IMR-90 (cell line): Measurements from ENCODE around the gene ABCG4. TPM values are rescaled to one million over a fixed set of nuclear protein-coding genes. Genes with fewer than 3 reads are reported as not detected.

Source experiments
- ATAC-seq: fragments of 200-7000 bp; cut with Tn5 transposase; 2 replicates; pipeline ENCODE4 v1.9.1; 2020; ENCODE audit warnings: low read depth, mild to moderate bottlenecking, moderate library complexity
- BruUV-seq: library from RNA; stranded (reverse); fragments of 400-500 nt; replicated peaks from 2 replicates; lab custom pipeline; 2021; lab: Mats Ljungman, UMichigan
- CTCF ChIA-PET: fragments of 300-600 bp; formaldehyde crosslinking; extraction: SDS; loops from one replicate; lab custom pipeline; 2021; ENCODE audit warnings: antibody characterized with exemption; lab: Yijun Ruan, JAX
- POLR2A ChIA-PET: fragments of 300-600 bp; sonication (Branson Sonifier 250); formaldehyde crosslinking; loops from one replicate; lab custom pipeline; 2022; ENCODE audit warnings: antibody characterized with exemption; ENCODE audit not compliant: unreplicated experiment; lab: Charles Lee
- DNase-seq: peaks from one replicate; pipeline ENCODE4 v3.0.0; 2013
- H2AFZ ChIP-seq: replicated peaks from 2 replicates; pipeline ENCODE3; 2013; ENCODE audit warnings: low read length, mild to moderate bottlenecking; ENCODE audit not compliant: poor library complexity
- H2AK5ac ChIP-seq: 2 replicates; pipeline ENCODE4 v1.6.1; 2013; ENCODE audit warnings: low read depth, low read length, inconsistent platforms
- H2AK9ac ChIP-seq: replicated peaks from 2 replicates; pipeline ENCODE3; 2013; ENCODE audit warnings: mild to moderate bottlenecking, low read depth, low read length, moderate library complexity; ENCODE audit not compliant: poor library complexity
- H2BK120ac ChIP-seq: 2 replicates; pipeline ENCODE4 v1.6.1; 2013; ENCODE audit warnings: low read depth, low read length, inconsistent platforms
- H2BK15ac ChIP-seq: 3 replicates; pipeline ENCODE4 v1.6.1; 2013; ENCODE audit warnings: low read depth, low read length, inconsistent platforms
- H2BK20ac ChIP-seq: 2 replicates; pipeline ENCODE4 v1.6.1; 2013; ENCODE audit warnings: low read depth, mild to moderate bottlenecking, inconsistent platforms, low read length, moderate library complexity
- H2BK5ac ChIP-seq: 2 replicates; pipeline ENCODE4 v1.6.1; 2013; ENCODE audit warnings: mild to moderate bottlenecking, low read depth, low read length, inconsistent platforms; ENCODE audit not compliant: poor library complexity, severe bottlenecking
- H3K14ac ChIP-seq: replicated peaks from 2 replicates; pipeline ENCODE4 v1.6.1; 2013; ENCODE audit warnings: low read depth, low read length, inconsistent platforms
- H3K18ac ChIP-seq: 2 replicates; pipeline ENCODE4 v1.6.1; 2013; ENCODE audit warnings: low read depth, low read length, control low read depth
- H3K23ac ChIP-seq: 2 replicates; pipeline ENCODE4 v1.6.1; 2013; ENCODE audit warnings: low read depth, low read length, inconsistent platforms
- H3K27ac ChIP-seq: 2 replicates; pipeline ENCODE4 v1.5.1; 2013; ENCODE audit warnings: mild to moderate bottlenecking, control low read depth, low read length; ENCODE audit not compliant: insufficient read depth
- H3K27me3 ChIP-seq: 2 replicates; pipeline ENCODE4 v1.6.1; 2013; ENCODE audit warnings: low read length; ENCODE audit not compliant: control insufficient read depth, insufficient read depth
- H3K36me3 ChIP-seq: 2 replicates; pipeline ENCODE4 v1.6.1; 2013; ENCODE audit warnings: low read length, mixed read lengths; ENCODE audit not compliant: control insufficient read depth, insufficient read depth
- H3K4ac ChIP-seq: 2 replicates; pipeline ENCODE4 v1.6.1; 2013; ENCODE audit warnings: low read depth, low read length, inconsistent platforms
- H3K4me1 ChIP-seq: 2 replicates; pipeline ENCODE4 v1.6.1; 2013; ENCODE audit warnings: low read length, mixed read lengths; ENCODE audit not compliant: control insufficient read depth, insufficient read depth
- H3K4me2 ChIP-seq: 2 replicates; pipeline ENCODE4 v1.6.1; 2013; ENCODE audit warnings: low read depth, mild to moderate bottlenecking, control low read depth, low read length, moderate library complexity
- H3K4me3 ChIP-seq: 2 replicates; pipeline ENCODE4 v1.5.1; 2013; ENCODE audit warnings: low read depth, mild to moderate bottlenecking, control low read depth, low read length, moderate library complexity; ENCODE audit not compliant: insufficient read depth
- H3K56ac ChIP-seq: 2 replicates; pipeline ENCODE4 v1.6.1; 2013; ENCODE audit warnings: low read length, inconsistent platforms; ENCODE audit not compliant: insufficient read depth; ENCODE audit errors: extremely low read depth
- H3K79me1 ChIP-seq, 2 experiments: 2 replicates each; pipeline ENCODE4 v1.6.1; 2013; ENCODE audit warnings: low read length in 2 of 2, inconsistent platforms in 1 of 2, low read depth in 1 of 2
- H3K9ac ChIP-seq: 2 replicates; pipeline ENCODE4 v1.6.1; 2013; ENCODE audit warnings: low read depth, low read length, control low read depth
- H3K9me1 ChIP-seq: 2 replicates; pipeline ENCODE4 v1.6.1; 2013; ENCODE audit warnings: low read length, inconsistent platforms; ENCODE audit not compliant: insufficient read depth
- H3K9me3 ChIP-seq: 2 replicates; pipeline ENCODE4 v1.6.1; 2013; ENCODE audit warnings: low read length; ENCODE audit not compliant: control insufficient read depth, insufficient read depth
- H4K20me1 ChIP-seq: 2 replicates; pipeline ENCODE4 v1.6.1; 2013; ENCODE audit warnings: low read length, inconsistent platforms; ENCODE audit not compliant: insufficient read depth
- H4K5ac ChIP-seq: 2 replicates; pipeline ENCODE4 v1.6.1; 2013; ENCODE audit warnings: mild to moderate bottlenecking, low read depth, low read length, control low read depth
- H4K8ac ChIP-seq, 2 experiments: 2 replicates each; pipeline ENCODE4 v1.6.1; 2013; ENCODE audit warnings: low read depth in 2 of 2, low read length in 2 of 2, control low read depth in 1 of 2, inconsistent platforms in 1 of 2
- H4K91ac ChIP-seq: 2 replicates; pipeline ENCODE4 v1.6.1; 2013; ENCODE audit warnings: low read depth, low read length, inconsistent platforms; ENCODE audit not compliant: insufficient read depth
- BHLHE40 ChIP-seq: fragments of 150-350 bp; IDR thresholded peaks from 2 replicates; pipeline ENCODE4 v1.6.1; 2016; ENCODE audit warnings: mild to moderate bottlenecking, low read depth, low read length
- CEBPB ChIP-seq: IDR thresholded peaks from 2 replicates; pipeline ENCODE4 v1.6.1; 2012; ENCODE audit warnings: low read depth, low read length, improper control_type of control experiment
- CHD1 ChIP-seq: IDR thresholded peaks from 2 replicates; pipeline ENCODE4 v1.6.1; 2012; ENCODE audit warnings: low read depth, low read length, improper control_type of control experiment
- MAFK ChIP-seq: IDR thresholded peaks from 2 replicates; pipeline ENCODE4 v1.6.1; 2012; ENCODE audit warnings: low read depth, low read length, improper control_type of control experiment
- MAZ ChIP-seq: IDR thresholded peaks from 2 replicates; pipeline ENCODE4 v1.6.1; 2012; ENCODE audit warnings: low read depth, mild to moderate bottlenecking, low read length, improper control_type of control experiment, moderate library complexity, borderline replicate concordance
- MXI1 ChIP-seq: IDR thresholded peaks from 2 replicates; pipeline ENCODE4 v1.6.1; 2012; ENCODE audit warnings: low read depth, mild to moderate bottlenecking, low read length, moderate library complexity, borderline replicate concordance
- NFE2L2 ChIP-seq: fragments of 150-350 bp; IDR thresholded peaks from 2 replicates; pipeline ENCODE4 v1.6.1; 2016; ENCODE audit warnings: low read depth, mild to moderate bottlenecking, low read length
- POLR2A ChIP-seq: IDR thresholded peaks from 2 replicates; pipeline ENCODE4 v1.6.1; 2012; ENCODE audit warnings: mild to moderate bottlenecking, low read depth, low read length
- RAD21 ChIP-seq: IDR thresholded peaks from 2 replicates; pipeline ENCODE4 v1.6.1; 2012; ENCODE audit warnings: low read length, improper control_type of control experiment
- RCOR1 ChIP-seq: IDR thresholded peaks from 2 replicates; pipeline ENCODE4 v1.6.1; 2012; ENCODE audit warnings: mild to moderate bottlenecking, low read length, improper control_type of control experiment; ENCODE audit not compliant: insufficient replicate concordance
- RFX5 ChIP-seq: IDR thresholded peaks from 2 replicates; pipeline ENCODE4 v1.8.0; 2012; ENCODE audit warnings: low read depth, mild to moderate bottlenecking, low read length, moderate library complexity
- SMC3 ChIP-seq: fragments of 150-350 bp; IDR thresholded peaks from 2 replicates; pipeline ENCODE4 v1.6.1; 2016; ENCODE audit warnings: low read depth, mild to moderate bottlenecking, antibody characterized with exemption, low read length, moderate library complexity
- WGBS, 2 experiments: methylation state at CpG; one replicate each; pipeline versions ENCODE4 v1.1.5 to v1.1.7; 2013; ENCODE audit warnings: missing lambda C conversion rate in 2 of 2; ENCODE audit not compliant: insufficient read length in 1 of 2; ENCODE audit errors: extremely low coverage in 2 of 2; 5-methylcytosine and 5-hydroxymethylcytosine counted together
- dilution Hi-C: fragments of 300-500 bp; cut with HindIII; formaldehyde crosslinking; loops from one replicate; pipeline ENCODE4 v1.14.3; 2018; ENCODE audit warnings: low sequenced_read_pairs; ENCODE audit not compliant: unreplicated experiment
- in situ Hi-C: fragments of 300-500 bp; cut with MboI; formaldehyde crosslinking; loops from 3 replicates; pipeline ENCODE4 v1.14.3; 2019; ENCODE audit warnings: low sequenced_read_pairs, inconsistent platforms, mixed read lengths
- intact Hi-C: fragments of 100-400 bp; cut with micrococcal nuclease; formaldehyde crosslinking; loops from 2 replicates; pipeline ENCODE4 v1.10.0; 2022
- polyA plus RNA-seq, 3 experiments: library from polyadenylated mRNA; depleted of rRNA; stranded (reverse); fragments of >200 nt; gene quantifications; 2 replicates each; pipeline ENCODE4 v1.2.3, GENCODE V29; 2012; ENCODE audit warnings: low replicate concordance in 1 of 3
- total RNA-seq: library from RNA; depleted of rRNA; stranded (reverse); fragments of >200 nt; gene quantifications from 2 replicates; pipeline ENCODE4 v1.2.3, GENCODE V29; 2012
- TF ChIP-seq, protein P1 (sequence below): conservative IDR thresholded peaks from 2 replicates; pipeline ENCODE4 v1.5.1; 2012; ENCODE audit warnings: mild to moderate bottlenecking, low read depth, low read length, improper control_type of control experiment

ABCG4 gene
- total and polyA plus RNA-seq, 2 of the 4 experiments (the other 2 are of a cell fraction) = under 0.01 to 0.26 TPM

DNA sequence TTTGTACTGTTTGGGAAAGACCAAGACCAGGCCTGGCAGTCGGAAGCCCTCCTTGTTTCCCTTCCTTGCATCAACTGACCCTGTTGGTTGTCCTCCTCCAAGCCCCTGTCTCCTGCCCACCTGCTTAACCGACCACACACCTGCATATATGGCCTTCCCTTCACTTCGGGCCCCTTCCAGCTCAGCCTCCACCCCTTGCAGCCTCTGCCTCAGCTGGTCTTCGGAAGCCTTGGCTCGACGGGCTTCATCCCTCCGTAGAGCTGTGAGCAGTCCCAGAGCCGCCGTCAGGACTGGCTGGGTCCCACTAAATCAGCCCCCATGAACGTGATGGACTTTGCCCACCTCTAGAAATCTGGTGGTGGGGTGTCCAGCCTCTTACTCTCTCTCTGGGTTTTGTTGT is 44.8 kb downstream of the ABCG4 start:
- no peak overlapping the region for H3K18ac ChIP-seq
- H3K4ac ChIP-seq = no peak overlapping the region
- no peak overlapping the region for H2BK120ac ChIP-seq
- no peak overlapping the region for H2AK5ac ChIP-seq
- 81% methylated on average over 5 of the region's 10 CpGs; no CpG with 5 or more reads in 1 of the 2 experiments for WGBS, 2 experiments
- no peak overlapping the region for H3K4me3 ChIP-seq
- H2BK20ac ChIP-seq = no peak overlapping the region
- intact Hi-C loops = no loop called here
- ChIA-PET POLR2A (no interaction called here), CTCF (no interaction called here)
- no peaks in the 10 kb centered on the region for H3K79me1 ChIP-seq
- H3K9me1 ChIP-seq = no peaks in the 10 kb centered on the region; the same call in 1 of the 2 replicates
- ATAC-seq = no peak
- H2BK15ac ChIP-seq = no peak overlapping the region
- no peak overlapping the region for H4K8ac ChIP-seq
- peaks cover 13% of the 10 kb centered on the region for H3K27me3 ChIP-seq
- no TSS peak for BruUV-seq
- H2AK9ac ChIP-seq = no peak overlapping the region
- no peak overlapping the region for H2AFZ ChIP-seq
- DNase-seq = no peak
- H3K27ac ChIP-seq = no peak overlapping the region
- no peak overlapping the region for H3K56ac ChIP-seq
- no peak overlapping the region for H3K9ac ChIP-seq
- H3K4me1 ChIP-seq = no peaks in the 10 kb centered on the region
- H3K14ac ChIP-seq = no peak overlapping the region
- H3K9me3 ChIP-seq = no peaks in the 10 kb centered on the region
- H3K4me2 ChIP-seq = no peak overlapping the region
- in situ Hi-C loops = no loop called here
- no peak overlapping the region for H2BK5ac ChIP-seq
- no peak for TF ChIP-seq NFE2L2
- no peak for TF ChIP-seq BHLHE40
- no peak for TF ChIP-seq RAD21
- TF ChIP-seq SMC3 = no peak
- TF ChIP-seq POLR2A = no peak
- no peak for TF ChIP-seq CEBPB
- no peak for TF ChIP-seq MAZ
- no peak for TF ChIP-seq RCOR1
- no peak for TF ChIP-seq RFX5
- TF ChIP-seq, protein P1, sequence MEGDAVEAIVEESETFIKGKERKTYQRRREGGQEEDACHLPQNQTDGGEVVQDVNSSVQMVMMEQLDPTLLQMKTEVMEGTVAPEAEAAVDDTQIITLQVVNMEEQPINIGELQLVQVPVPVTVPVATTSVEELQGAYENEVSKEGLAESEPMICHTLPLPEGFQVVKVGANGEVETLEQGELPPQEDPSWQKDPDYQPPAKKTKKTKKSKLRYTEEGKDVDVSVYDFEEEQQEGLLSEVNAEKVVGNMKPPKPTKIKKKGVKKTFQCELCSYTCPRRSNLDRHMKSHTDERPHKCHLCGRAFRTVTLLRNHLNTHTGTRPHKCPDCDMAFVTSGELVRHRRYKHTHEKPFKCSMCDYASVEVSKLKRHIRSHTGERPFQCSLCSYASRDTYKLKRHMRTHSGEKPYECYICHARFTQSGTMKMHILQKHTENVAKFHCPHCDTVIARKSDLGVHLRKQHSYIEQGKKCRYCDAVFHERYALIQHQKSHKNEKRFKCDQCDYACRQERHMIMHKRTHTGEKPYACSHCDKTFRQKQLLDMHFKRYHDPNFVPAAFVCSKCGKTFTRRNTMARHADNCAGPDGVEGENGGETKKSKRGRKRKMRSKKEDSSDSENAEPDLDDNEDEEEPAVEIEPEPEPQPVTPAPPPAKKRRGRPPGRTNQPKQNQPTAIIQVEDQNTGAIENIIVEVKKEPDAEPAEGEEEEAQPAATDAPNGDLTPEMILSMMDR = no peak
- no peak for TF ChIP-seq MXI1
- no peak for TF ChIP-seq CHD1
- TF ChIP-seq MAFK = no peak
- H4K20me1 ChIP-seq = no peaks in the 10 kb centered on the region
- H4K5ac ChIP-seq = no peak overlapping the region
- dilution Hi-C loops = no loop called here
- H3K36me3 ChIP-seq = no peaks in the 10 kb centered on the region
- H3K23ac ChIP-seq = no peak overlapping the region
- no peak overlapping the region for H4K91ac ChIP-seq
